22Rv1 (cell line): ENCODE data around the gene HSPA8.
A peak's percentile ranks its signal among the peaks of the same experiment; 100 is the strongest.

Source experiments
- H3K27ac ChIP-seq: fragments of 450-650 bp; 2 replicates; pipeline ENCODE4 v1.5.1; 2017
- ZFX ChIP-seq: fragments of 450-650 bp; IDR thresholded peaks from 2 replicates; pipeline ENCODE4 v1.6.1; 2017; ENCODE audit warnings: antibody characterized with exemption, borderline replicate concordance
- TF ChIP-seq, protein P1 (sequence below): fragments of 450-650 bp; IDR thresholded peaks from 2 replicates; pipeline ENCODE4 v1.5.1; 2017; ENCODE audit warnings: mild to moderate bottlenecking

HSPA8 gene

DNA sequence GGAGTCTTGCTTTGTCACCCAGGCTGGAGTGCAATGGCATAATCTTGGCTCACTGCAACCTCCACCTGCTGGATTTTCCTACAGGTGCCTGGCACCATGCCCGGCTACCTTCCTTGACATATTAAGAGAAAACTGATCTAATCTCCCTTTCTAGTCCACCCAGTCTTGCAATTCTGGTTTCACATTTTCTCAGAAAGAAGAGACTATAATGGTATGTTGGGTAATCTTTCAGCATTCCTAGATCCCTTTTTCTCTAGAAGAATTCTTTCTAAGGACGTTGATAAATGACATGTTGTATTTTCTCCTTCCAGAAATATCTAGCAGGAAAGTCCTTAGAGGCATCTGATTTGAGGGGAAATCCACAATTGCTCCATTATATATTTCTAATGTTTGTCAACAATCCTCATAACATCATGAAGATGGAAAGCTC, 10.4 kb upstream of the HSPA8 start:
- no peak overlapping the region for H3K27ac ChIP-seq

DNA sequence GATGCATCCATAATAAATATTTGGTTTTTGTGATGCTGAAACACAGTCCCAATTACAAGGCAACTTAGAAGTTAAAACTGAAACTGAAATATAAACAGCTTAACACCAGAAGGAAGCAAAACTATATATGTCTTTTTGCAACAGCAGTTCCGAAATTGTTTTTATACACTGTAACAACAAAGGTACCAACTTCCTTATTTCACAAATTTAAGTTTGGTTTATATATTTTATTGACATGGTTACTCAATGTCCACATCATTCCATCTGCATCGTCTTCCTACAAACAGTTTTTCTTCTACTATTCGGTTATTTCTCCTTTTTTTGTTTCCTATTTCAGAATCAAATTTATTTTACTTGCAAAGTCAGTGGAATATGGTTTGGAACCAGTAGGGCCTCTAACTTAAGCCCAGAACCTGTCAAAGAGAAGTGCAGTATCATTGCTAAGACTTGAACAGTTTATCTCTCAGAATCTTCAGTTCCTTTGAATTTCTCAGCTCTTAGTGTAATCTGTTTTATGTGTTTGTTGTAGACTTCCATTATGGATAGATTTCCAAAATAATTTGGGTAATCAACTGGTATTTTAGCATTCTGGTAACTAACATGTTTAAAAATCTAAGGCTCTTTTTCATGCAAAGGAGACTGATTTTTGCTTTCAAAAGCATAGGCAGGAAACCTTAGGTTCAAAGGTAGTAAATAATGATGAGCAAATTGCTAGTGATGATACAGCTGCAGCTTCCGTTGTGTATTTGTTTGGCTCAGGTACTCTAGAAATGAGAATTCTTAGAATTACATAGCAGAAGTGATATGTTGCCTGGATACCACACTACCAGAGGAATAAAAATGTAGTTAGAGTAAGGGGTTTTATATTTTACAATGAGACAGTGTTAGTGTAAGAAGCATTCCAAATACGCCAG, 8.2 kb upstream of the HSPA8 start:
- no peak overlapping the region for H3K27ac ChIP-seq
- TF ChIP-seq, protein P1, sequence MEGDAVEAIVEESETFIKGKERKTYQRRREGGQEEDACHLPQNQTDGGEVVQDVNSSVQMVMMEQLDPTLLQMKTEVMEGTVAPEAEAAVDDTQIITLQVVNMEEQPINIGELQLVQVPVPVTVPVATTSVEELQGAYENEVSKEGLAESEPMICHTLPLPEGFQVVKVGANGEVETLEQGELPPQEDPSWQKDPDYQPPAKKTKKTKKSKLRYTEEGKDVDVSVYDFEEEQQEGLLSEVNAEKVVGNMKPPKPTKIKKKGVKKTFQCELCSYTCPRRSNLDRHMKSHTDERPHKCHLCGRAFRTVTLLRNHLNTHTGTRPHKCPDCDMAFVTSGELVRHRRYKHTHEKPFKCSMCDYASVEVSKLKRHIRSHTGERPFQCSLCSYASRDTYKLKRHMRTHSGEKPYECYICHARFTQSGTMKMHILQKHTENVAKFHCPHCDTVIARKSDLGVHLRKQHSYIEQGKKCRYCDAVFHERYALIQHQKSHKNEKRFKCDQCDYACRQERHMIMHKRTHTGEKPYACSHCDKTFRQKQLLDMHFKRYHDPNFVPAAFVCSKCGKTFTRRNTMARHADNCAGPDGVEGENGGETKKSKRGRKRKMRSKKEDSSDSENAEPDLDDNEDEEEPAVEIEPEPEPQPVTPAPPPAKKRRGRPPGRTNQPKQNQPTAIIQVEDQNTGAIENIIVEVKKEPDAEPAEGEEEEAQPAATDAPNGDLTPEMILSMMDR = no peak
- no peak for TF ChIP-seq ZFX

More for the DNA sequence above, 10.4 kb upstream of the HSPA8 start:
- TF ChIP-seq, protein P1 = no peak
- TF ChIP-seq ZFX = no peak

DNA sequence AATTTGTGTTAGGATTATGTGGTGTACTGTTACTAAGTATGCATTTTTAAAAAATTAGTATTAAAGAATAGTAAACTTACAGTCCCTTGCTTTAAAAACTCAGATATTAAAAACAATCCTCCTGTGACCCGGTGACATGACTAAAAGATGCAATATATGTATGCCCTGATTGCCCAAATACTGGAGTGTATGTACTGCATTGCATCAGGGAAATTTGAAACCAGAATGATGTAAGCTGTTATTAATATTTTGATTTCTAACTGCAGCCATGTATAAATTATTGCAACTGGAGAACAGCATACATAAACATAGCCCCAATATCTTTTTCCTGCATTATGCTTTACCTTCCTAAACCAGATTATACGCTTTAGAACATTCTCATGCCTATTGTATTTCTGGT, 3.7 kb upstream of the HSPA8 start:
- TF ChIP-seq ZFX = no peak
- TF ChIP-seq, protein P1 = no peak
- H3K27ac ChIP-seq = peak overlapping the region; percentile 100; the same call in 1 of the 2 replicates

DNA sequence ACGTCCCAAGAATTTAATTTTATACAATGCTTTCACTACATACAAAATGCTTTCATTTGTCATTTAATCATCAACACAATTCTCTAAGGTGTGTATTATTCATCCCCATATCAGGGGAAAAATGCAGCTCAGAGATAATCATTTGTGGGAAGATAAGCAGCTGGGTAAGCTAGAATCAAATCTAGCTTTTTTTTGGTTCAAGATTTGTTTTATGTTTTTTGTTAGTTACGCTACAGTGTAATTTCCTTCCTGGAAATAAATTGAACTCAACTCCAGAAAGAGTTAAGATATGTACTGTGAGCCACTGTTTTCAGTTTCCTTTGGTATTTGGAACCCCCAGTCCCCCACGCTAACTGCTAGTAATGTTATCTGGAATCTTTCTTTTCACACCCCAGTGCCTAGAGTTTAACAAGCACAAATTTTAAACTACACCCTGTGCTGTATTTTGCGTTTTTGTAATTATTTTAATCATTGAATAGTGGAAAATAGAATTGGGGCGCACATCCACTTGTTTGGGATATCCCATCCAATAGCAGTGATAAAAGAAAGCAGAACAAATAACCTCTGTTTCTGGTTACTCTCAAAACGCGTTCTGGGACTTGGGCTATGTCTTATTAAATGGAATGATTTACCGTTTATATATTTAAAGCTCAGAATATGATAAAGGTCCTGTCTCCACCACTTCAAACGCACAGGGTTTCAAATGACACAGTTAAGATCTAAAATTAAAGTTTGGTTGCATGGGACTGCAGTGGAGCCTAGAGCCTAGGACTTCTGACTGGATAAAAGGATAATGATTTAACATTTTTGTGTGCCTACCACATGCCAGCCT, 2.1 kb upstream of the HSPA8 start:
- TF ChIP-seq, protein P1 = no peak
- TF ChIP-seq ZFX = no peak
- H3K27ac ChIP-seq = peak overlapping the region; percentile 100

DNA sequence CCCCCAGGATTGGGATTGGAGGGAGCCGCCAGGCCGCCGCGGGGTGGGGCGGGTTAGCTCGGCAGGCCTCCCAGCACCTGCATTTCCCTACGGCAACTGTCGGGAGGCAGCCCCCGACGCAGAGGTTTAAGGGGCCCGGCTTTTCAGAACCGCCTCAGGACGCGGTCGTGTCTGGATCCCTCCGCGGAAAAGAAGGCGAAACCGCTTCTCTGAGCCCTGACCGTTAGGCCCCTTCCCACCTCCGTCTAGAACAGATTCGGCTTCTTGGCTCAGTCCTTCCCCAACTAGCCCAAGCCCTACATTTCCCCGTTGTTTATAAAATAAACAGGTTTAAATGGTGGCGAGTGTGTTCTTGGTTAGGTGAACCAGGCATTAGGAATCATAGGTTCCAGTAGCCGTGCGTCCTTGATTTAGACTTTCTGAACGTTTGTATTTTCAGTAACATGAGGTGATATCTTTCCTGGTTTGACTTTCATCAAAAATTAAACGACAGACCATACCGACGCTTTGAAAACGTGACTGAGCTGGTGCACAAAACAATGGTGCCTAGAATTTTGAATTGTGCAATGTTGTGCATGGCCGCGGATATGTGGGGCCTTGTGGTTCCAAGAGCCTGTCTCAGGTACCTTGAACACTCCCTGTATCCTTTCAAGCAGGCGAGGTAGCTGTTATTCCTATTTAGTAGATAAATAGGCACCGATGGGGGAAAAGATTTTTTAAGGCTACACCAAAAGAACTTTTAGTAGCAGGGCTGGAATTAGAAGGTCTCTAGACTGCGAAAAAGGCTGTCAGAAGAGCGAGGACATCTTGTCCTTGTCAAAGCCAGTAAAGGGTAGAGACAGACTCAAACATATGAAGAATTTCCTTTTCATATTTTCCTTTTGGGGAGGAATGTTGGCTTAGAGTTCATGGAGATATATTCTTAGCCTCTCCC, 1.2 kb upstream of the HSPA8 start:
- TF ChIP-seq ZFX = no peak
- TF ChIP-seq, protein P1 = no peak
- H3K27ac ChIP-seq = peak overlapping the region; percentile 100

DNA sequence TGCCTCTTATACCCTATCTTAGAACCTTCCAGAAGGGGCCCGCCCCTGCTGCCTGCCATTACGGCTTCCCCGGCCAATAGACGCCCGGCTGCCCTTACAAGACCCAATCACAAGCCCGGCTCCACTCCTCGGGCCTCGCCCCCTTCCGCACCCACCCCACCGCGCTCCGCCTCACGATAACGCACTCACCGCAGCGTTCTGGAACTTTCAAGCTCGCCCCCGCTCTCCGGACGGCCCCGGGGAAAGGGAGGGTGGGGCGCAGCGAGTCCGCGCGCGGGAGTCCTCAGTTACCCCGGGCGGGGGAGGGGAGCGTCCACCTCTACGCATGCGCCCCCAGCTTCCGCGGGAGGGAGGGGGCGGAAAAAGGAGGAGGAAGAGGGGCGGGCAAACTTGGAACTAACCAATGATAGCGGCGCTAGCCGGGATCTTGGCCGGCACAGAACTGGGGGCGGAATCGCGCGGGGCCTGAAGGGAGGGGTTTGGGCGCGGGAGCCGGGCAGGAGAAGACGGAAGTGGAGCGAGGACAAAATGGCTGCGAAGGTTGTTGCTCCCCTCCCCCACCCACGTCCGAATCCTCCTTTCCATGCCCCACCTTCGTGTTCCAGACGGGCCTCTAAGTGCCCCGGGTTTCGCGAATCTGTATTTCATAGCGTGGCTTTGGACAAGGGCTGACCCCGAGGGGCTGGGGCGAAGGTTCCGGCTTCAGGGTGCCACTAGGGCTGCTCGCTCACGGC, 389 bp upstream of the HSPA8 start:
- TF ChIP-seq, protein P1 = no peak
- TF ChIP-seq ZFX = no peak
- H3K27ac ChIP-seq = peak overlapping the region; percentile 100
